DMS53 (cell line): Measurements from ENCODE around the gene FXYD1.
A peak's percentile ranks its signal among the peaks of the same experiment; 100 is the strongest.

Experiments
- DNase-seq: peaks from one replicate; lab custom pipeline; 2025; lab: John Stamatoyannopoulos, UW

The FXYD1 gene

GRCh38 chr19:35143231-35143715 is 4.6 kb downstream of the FXYD1 start, which contains the start of gene FXYD7:
FXYD7 (plus strand) TSS chr19:35143255; CDS start chr19:35143334, 79 bp downstream.
- DNase-seq = peak; percentile 54

DNA sequence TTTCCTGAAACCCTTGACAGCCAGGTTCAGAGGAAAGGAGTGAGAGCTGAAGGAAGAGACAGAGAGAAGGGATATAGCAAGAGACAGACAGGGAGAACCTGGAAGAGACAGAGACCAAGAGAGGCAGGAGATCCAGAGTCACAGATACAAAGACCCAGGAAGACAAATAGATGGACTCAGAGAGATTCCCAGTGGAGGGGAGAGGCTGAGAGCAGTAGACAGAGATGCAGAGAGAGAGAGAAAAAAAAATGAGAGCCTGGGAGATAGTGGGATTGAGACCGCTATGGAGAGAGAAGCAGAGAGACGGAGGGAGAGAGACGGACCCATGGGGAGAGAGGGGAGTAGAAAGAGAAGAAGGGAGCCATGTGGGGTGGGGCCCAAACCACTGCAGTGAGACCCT is 5.2 kb downstream of the FXYD1 start:
- no peak for DNase-seq

GRCh38 chr19:35144259-35144599 is 5.6 kb downstream of the FXYD1 start:
- no peak for DNase-seq

GRCh38 chr19:35144600-35145436 is 6.2 kb downstream of the FXYD1 start:
- peak; percentile 66 for DNase-seq

DNA sequence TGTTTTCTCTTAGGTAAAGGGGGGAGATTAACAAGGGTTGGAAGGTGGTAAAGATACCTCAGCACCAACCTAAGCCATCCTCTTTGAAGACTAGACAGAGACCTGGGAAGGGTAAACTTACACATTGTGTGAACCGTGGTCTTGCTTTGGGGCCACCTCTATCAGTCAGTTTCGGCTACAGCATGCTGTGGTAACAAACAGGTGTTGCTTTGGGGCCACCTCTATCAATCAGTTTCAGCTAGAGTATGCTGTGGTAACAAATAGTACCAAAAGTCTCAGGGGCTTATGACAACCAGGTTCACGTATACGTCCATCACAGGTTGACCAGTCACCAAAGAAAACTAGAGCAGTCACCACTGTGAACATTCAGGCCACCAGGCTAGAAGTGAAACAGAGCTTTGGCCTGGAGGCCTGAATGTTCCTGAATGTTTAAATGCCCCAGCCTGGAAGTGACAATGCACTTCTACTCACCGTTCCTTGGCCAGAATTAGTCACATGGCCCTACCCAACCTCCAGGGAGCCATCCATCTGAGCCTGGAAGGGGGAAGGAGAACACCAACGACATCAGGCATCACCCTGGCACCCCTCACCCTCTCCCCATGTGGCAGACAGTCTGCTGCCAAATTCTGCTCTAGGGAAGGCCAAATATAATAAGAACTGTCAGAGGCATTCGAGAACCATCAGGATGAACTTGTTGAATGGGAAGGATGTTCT is 8.3 kb downstream of the FXYD1 start:
- no peak for DNase-seq

DNA sequence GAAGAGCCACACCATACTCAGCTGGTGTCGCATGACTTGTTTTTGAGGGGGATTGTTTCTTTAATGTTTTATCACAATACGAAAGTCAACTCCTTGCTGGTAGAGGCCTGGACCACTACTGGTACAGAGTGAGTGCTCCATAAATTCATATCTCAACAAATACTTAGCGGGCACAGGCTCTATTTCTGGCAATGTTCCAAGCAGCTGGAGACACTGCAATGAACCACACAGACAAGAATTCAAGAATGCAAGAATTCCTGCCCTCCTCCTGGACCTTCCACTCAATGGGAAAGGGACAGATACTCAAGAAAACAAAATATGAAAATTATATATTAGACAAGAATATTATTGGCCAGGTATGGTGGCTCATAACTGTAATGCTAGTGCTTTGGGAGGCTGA is 10.8 kb downstream of the FXYD1 start:
- no peak for DNase-seq

DNA sequence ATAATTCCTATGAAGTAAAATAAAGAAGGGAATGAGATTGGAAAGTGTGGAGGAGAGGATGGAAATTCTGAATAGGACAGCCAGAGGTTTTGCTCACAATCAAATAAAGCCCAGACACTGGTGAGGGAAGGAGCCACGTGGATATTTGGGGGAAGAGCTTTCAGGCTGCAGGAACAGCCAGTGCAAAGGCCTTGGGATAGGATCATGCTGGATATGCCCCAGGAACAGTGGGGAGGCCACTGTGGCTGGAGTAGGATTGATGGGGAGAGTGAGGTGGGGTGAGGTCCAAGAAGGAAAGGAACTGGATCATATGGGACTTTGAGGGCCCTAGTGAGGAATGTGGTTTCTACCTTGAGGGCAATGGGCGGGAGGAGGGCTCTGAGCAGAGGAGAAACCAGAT is 11.8 kb downstream of the FXYD1 start:
- DNase-seq = no peak

DNA sequence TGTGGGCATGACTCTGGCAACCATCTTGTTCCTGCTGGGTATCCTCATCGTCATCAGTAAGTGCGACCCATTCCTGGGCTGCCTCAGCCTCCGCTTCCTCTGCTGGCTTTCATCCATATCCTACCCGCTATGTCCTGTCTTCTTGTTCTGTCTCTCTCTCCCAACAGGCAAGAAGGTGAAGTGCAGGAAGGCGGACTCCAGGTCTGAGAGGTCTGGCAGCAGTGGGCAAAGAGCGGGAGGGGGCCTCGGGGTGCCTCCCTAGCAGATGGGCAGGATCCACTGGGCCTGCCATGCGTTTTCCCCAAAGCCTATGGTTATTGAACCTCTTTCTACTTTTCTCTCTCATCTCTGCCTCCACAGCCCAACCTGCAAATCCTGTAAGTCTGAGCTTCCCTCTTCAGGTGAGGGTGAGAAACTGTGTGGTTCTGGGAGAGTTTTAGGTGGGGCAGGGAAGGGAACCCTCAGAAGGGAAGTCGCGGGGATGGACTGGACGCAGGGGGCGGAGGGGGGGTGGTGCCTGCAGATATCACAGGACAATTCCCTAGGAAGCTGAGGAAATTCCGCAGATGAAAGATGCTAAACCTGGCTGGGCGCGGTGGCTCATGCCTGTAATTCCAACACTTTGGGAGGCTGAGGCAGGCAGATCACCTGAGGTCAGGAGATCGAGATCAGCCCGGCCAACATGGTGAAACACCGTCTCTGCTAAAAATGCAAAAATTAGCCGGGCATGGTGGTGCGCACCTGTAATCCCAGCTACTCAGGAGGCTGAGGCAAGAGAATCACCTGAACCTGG is 12.8 kb downstream of the FXYD1 start:
- DNase-seq = peak; percentile 36

DNA sequence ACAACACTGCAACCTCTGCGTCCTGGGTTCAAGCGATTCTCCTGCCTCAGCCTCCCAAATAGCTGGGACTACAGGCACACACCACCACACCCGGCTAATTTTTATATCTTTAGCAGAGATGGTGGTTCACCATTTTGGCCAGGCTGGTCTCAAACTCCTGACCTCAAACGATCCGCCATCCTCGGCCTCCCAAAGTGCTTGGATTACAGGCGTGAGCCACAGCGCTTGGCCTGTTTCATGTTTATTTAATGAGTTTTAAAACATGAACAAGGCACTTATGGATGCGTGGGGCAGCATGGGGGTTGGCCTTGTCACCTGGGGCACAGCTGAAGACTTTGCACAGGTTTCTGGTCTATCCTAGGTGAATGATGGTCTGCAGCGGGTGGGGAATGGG is 14.5 kb downstream of the FXYD1 start:
- DNase-seq = peak; percentile 41

DNA sequence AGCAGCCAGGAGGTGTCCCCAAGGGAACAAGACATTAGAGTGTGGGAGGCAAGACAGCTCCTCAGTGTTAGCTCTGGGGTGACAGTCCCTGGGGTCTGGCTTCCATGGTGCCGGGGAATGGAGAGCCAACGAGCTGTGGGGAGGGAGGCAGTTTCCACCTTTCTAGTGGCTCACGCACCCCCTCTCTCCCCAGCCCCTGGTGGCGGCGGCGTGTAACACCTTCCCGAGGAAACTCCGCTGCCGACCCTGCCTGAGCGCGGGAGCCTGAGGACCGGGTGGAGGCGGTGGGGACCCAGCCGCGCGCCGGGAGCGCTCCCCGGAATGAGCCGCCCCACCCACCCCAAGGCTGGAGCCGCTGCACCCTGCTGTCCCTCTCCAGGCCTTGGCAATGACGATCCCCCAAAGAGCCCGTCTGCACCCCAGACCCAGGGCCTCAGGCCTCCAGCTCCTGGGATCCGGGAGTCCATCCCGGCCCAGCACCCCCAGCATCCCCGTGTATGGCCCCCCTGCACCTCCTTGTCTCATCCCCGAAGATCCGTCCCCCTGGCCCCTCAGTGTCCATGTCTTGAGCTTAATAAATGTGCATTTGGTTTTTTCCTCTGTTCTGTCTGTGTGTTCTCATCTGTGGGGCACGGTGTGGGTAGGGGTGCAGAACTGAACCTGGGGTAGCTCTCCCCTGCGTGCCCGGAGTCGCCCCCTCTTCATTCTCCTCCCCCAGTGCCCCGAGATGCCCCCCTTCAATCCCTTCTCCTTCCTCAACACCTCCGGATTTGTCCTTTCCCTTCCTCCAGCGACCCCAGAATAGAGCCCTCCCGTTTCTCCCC is 15.3 kb downstream of the FXYD1 start:
- DNase-seq = peak; percentile 88

- DNase-seq = peak; percentile 86
These were observed 16.1 kb downstream of the FXYD1 start, which contains the start of gene FXYD5 for GRCh38 chr19:35154525-35155406. FXYD5 (plus strand) TSS chr19:35154735; CDS start chr19:35155551, 816 bp downstream.

DNA sequence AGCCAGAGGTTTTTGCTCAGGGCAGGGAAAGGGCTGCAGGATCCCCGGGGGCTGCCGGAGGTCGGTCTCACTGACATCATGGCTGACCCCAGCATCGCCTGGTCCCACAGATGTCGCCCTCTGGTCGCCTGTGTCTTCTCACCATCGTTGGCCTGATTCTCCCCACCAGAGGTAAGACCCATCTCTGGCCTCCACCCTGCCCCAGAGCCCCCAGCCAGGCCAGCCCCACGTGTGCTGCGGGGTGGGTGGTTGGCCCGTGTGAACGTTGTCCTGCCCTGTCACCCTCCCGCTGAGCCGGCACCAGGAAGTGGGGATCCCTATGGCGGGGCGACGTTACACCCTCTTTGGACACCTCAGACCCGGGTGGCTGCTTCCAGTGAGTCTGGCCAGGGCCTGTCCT is 16.8 kb downstream of the FXYD1 start:
- no peak for DNase-seq

GRCh38 chr19:35155981-35156672 is 17.5 kb downstream of the FXYD1 start:
- no peak for DNase-seq

DNA sequence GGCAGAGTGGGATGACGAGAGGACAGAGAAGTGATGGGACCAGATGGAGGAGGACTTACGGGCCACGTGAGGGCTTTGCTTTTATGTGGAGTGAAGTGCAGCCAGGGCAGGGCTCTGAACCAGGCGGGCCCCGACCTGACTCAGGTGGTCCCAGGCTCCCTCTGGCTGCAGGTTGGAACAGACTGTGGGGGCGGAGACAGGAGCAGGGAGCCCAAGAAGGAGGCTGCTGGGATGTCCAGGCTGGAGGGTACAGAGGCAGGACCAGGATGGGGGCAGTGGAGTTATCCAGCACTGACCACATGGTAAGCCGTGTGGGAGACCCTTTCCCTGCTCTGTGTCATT is 18.0 kb downstream of the FXYD1 start:
- DNase-seq = no peak

DNA sequence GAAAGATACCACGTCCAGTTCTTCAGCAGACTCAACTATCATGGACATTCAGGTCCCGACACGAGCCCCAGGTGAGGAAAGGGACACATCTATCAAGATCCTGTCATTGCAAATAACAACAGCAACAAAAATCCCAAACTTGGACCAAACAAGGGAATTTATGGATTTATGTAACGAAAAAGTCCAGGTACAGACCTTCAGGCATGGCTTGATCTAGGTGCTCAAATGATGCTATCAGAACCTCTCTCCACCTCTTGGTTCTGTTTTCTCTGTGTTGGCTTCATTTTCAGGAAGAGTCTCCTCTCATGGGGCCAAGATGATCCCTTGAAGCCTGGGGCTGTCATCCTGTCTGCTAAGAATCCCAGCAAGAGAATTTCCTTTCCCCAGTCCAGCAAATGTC is 18.8 kb downstream of the FXYD1 start:
- DNase-seq = no peak

DNA sequence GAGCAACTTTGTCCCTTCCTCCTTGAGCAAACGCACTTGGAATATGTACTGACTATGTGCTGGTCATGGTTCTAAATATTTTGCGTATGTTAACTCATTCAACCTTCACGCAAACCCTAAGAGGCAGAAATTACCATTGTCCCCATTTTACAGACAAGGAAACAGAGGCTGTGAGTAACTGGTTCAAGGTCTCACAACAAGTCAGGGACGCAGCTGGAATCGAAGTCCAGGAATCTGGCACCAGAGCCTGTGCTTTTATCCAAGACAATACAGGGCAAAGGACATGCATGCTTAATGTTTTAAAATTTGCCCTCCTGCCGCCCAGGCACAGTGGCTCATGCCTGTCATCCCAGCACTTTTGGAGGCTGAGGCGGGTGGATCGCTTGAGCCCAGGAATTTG is 21.0 kb downstream of the FXYD1 start:
- no peak for DNase-seq

DNA sequence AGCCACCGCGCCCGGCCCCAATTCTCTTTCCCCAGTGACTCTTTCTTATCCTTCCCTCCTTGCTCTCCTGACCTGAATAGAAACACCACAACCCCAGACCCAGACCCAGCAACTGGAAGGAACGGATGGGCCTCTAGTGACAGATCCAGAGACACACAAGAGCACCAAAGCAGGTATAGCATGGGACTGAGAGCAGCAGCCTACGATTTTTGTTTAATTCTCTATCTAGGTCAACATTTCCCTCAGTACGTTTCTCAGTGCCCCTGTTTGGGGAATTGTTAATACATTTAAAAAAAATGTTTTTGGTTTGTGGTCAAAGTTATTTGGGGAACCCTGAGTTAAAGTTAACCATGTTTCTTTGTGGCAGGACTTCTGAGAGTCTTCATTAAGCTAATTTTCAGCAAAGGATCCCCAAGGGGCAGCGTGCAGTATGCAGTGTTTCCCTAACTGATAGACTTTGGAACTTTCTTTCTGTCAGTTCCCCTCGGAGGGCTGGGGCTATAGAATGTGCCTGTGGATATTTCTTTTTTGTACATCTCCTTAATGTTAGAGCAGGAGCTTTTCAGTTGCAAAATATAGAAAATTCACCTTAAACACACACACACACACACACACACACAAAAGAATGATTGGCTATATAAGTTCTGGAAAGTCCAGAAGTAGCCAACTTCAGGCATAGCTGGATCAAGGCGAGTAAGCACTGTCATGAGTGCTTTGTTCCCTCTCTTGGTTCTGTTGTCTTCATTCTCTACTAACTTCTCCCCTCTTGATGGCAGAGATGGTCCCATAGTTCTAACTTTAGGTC is 22.2 kb downstream of the FXYD1 start:
- DNase-seq = no peak

- no peak for DNase-seq
These were observed 22.8 kb downstream of the FXYD1 start for GRCh38 chr19:35161434-35161743.
